Activated CD8-positive, alpha-beta memory T cell treated with anti-CD3 and anti-CD28 coated beads for 48 hours (primary cell): Measurements from ENCODE around the gene RPS6KC1.
"Not testable (repeated sequence)": the region's sequence is repeated elsewhere in the genome, so short reads cannot be mapped to it uniquely, and the experiment has no call there.

Experiments
- DNase-seq, 3 experiments: peaks; one replicate each; pipeline ENCODE4 v3.0.0-alpha.2; 2020; ENCODE audit warnings: low read depth in 2 of 3, low spot score in 2 of 3

RPS6KC1 gene

GRCh38 chr1:213051127-213051880 is at the start of gene RPS6KC1:
TSS of gene RPS6KC1 (plus strand) at chr1:213051241. CDS start at chr1:213051405, 164 bp downstream.
- peak; percentile 43 to 68 (median 61) for DNase-seq

- no peak for DNase-seq
These were observed 47.8 kb upstream of the RPS6KC1 start for GRCh38 chr1:213003256-213003655.

GRCh38 chr1:213008564-213008963 is 42.5 kb upstream of the RPS6KC1 start:
- no peak for DNase-seq

DNA sequence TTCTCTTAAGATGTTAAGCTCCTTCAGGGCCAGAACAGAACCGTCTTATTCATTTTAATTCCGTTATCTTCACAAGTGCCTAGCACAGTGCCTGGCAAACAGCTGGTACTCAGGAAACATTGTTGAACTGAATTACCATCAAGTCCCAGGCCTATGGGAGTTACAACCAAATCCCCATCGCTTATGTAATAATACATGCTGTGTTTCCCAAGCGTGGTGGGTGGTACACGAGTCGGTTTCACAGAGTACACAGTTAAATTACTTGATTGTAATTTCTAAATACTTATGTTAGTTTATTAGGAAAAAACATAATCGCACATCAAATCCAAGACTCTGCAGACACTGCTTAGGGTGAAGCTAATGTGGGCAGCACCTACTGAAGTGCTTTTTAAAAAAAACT is 36.4 kb upstream of the RPS6KC1 start:
- no peak for DNase-seq

DNA sequence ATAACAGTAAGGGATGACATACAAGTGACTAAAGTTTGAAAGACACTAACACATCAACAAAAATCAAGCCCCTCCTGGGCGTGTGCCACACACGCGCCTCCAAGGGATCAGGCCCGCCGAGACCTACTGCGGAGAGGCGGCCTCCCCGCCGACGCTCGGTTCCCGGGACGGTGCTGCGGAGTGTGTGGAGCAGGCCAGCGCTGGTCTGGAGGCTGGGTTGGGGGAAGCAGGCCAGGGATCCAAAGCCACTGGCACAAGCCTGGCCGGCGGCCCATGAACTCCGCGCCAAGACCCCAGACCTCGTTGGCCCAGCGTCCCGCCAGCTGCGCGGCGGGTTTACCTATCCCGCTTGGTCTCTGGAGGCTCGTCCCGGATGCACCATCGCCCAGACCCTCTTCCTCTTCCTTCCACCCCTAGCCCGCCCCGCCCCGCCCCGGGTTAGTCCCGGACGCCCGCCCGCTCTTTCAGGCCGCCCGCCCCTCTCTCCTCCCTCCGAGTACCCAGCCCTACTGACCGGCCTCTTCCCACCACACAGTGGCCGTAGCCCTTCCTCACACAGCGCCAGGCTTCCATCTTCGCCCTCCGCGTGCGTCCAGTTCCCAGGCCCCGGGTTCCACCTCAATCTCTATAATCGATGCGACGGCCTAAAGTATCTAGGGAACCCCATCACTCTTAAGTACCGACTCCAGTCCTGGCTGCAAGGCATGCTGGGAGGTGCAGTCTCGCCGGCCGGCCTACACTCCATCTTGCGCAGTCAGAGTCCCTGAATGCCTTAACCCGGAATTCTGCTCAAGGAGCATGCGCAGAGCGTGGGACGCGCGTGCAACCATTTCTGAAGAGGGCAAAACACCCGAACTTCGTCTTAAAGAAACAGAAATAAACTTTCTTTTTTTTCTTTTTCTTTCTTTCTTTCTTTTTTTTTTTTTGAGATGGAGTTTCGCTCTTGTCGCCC is 35.7 kb upstream of the RPS6KC1 start, which contains the start of gene ANGEL2:
TSS of gene ANGEL2 (minus strand) at position 769 of the 952 bp plus-strand sequence. CDS start at position 573, 196 bp downstream.
- DNase-seq: peak; percentile 69 to 84 (median 83)

DNA sequence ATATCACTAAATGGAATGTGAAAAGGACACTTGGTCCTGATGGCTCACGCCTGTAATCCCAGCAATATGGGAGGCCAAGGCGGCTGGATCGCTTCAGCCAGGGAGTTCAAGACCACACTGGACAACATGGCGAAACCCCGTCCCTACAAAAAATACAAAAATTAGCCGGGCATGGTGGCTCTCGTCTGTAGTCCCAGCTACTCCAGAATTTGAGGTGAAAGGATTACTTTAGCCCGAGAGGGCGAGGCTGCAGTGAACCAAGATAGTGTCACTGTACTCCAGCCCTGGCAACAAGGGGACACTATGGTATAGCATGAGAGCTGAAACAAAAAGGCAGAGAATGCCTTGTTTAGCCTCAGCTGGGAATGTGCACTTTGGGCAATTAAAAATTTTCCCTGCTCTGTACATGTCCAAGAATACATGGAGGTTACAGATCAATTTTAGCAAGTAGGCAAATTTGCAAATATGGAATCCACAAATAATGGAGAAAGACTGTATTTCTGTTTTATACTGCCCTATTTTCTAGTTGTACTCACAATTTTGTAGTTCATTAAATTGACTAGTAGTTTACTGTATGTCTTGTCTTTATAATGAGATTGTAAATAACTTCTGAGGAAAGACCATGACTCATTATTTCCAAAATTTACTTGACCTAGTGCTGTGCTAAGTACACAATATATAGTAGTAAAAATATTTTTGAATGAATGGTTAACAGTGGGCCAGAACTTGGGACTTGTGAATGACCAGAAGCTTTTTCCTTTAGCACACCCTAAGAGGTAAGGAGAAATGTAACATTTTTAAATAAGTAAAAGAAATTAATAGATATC is 33.4 kb upstream of the RPS6KC1 start:
- no peak for DNase-seq

DNA sequence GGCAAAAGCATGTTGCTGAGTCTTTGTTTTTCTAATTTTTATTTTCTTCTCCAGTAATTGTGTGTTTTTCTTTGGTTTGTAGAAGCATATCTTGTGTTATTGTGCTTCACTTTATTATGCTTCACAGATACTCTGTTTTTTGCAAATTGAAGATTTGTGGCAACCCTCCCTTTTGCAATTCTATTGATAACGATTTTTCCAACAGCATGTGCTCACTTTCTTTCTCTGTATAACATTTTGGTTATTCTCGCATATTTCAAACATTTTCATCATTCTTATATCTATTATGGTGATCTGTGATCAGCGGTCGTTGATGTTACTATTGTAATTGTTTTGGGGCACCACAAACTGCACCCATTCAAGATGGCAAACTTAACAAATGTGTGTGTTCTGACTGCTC is 31.6 kb upstream of the RPS6KC1 start:
- DNase-seq: no peak

DNA sequence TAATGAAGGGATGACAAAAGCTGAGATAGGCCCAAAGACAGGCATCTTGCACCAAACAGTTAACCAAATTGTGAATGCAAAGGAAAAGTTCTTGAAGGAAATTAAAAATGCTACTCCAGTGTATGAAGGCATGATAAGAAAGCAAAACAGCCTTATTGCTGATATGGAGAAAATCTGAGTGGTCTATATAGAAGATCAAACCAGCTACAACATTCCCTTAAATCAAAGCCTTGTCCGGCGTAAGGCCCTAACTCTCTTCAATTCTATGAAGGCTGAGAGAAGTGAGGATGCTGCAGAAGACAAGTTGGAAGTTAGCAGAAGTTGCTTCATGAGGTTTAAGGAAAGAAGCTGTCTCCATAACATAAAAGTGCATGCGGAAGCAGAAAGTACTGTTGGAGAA is 31.0 kb upstream of the RPS6KC1 start:
- no peak for DNase-seq

- DNase-seq: not testable (repeated sequence)
These were observed 24.0 kb upstream of the RPS6KC1 start for GRCh38 chr1:213027024-213027423.

DNA sequence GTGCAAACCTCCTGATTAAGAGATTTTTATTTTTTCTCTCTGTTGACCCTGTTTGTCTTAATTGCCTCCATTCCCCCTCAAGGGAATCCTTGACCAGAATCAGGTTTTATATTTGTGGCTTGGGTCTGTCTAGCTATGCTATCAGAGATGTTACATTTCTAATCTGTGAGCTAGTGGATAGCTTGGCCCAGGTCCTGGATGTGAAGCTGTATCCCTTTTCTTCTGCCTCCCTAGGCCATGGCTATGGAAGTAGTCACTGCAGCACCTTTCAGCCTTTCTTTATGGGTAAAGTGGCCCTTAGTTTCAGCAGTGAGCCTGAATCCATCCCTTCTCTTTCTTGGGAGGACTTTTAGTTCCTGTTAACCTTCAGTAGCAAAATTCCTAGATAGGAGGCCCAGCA is 18.4 kb upstream of the RPS6KC1 start:
- DNase-seq: no peak

- DNase-seq: no peak
These were observed 16.3 kb upstream of the RPS6KC1 start for GRCh38 chr1:213034713-213035112.

DNA sequence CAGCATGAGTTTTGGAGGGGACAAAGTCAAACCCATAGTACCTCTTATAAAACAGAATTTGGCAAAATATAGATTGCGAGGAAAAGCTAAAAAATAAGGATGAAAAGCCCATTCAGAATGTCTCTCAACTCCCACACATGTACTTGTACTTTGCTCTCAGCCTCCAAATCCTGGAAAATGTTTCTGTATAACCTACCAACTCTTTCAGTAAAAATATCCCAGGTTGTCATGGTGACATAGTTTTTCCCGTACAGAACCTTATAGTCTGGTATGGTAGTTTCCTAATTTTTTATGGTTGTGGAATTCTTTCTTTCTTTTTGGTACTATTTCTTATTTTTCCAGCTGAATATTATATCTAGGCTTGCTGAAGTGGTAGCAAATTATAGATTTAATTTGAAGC is 15.5 kb upstream of the RPS6KC1 start:
- no peak for DNase-seq

- DNase-seq: no peak
These were observed 9.6 kb upstream of the RPS6KC1 start for GRCh38 chr1:213041443-213041842.

DNA sequence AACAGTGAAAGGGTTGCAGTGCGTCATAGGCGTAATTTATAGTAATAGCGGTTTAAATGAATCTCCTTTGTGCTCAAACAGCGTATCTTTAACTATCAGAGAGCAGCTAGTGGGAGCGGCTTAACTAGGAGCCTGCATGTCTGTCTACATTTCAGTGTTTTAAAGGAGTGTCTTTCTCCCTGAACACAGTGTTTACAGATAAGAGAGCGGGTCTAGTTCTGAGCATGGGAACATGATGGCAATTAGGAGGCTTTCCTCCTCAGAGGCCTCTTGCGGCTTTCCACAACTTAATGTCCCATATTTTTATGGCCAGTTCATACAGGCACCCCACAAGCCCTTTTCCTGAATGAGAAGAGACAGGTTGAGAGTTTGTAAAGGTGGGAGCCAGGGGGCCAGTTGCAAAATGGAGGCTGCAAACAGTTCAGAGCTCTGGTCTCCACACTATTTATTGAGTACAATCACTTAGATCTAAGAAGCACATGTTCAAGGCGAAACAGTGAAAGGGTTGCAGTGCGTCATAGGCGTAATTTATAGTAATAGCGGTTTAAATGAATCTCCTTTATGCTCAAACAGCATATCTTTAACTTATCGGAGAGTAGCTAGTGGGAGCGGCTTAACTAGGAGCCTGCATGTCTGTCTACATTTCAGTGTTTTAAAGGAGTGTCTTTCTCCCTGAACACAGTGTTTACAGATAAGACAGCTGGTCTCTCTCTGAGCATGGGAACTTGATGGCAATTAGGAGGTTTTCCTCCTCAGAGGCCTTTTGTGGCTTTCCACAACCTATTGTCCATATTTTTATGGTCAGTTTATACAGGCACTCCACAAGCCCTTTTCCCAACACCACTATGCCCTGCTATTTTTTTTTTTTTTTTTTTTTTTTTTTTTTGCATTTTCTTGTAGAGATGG is 5.5 kb upstream of the RPS6KC1 start:
- not testable (repeated sequence) for DNase-seq

DNA sequence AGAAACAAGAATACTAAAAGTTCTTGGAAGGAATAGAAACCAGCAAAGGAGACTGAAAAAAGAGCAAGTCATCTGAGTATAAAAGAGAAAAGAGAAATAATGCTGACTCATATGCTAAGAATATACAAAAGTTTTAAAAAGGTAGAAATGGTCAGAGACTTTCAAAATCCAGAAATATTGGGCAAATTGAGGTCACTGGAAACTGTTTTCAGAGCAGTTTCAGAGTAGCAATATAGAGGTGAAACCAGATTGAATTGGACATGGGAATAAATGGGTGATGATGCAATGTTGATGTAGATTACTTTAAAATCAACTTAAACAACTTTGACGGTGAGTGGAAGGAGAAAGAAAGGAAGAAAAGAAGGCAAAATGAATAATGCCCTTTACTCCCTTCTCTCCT is 1.8 kb upstream of the RPS6KC1 start:
- DNase-seq: no peak

- no peak for DNase-seq
These were observed 305 bp upstream of the RPS6KC1 start for GRCh38 chr1:213050745-213051126.

- no peak for DNase-seq
These were observed 801 bp downstream of the RPS6KC1 start for GRCh38 chr1:213051881-213052202.

DNA sequence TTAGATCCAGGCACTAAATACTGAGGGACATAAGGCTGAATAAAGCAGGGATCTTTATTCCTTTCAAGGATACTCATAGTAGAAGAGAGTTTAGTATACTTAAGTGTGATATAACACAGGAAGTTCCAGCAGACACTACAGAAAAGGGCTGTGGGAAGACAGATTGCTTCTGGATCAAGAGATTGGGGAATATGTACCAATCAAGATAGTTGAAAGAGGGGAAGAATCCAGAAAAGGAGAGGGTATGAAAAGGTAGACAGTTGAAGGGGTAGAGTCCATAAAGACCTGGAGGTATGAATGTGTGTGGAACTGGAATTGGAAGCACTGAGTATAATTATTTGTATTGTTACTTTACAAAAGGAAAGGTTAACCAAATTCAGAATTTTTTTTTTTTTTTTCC is 2.4 kb downstream of the RPS6KC1 start:
- no peak for DNase-seq

DNA sequence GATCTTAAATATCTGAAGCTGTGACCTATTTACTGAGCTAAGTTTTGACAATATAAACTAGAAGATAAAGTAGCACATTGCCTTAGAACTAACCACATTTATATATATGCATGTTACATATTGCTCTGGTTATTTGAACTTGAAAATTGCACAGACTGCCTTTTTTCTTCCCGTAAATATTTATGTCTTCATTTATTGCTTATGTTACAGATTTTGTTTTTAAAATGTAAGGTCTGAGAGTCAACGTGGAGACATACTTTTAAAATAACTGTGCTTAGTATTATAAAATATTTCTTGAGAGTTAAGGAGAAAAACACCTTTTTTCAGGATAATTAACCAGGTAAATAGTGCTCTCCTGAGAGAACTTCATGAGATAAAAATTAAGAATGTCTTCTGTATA is 3.1 kb downstream of the RPS6KC1 start:
- DNase-seq: no peak
